Islet precursor cell (in vitro differentiated cells): ENCODE results near the gene SPRY4.
"Not testable (repeated sequence)": the region's sequence is repeated elsewhere in the genome, so short reads cannot be mapped to it uniquely, and the experiment has no call there.

Experiments used
- DNase-seq: peaks from one replicate; pipeline ENCODE4 v3.0.0-alpha.2; 2018

Gene SPRY4

GRCh38 chr5:142314109-142314508 lies 10.7 kb downstream of the SPRY4 start:
- DNase-seq: no peak

GRCh38 chr5:142313682-142314081 lies 11.1 kb downstream of the SPRY4 start:
- DNase-seq: no peak

GRCh38 chr5:142313275-142313674 lies 11.5 kb downstream of the SPRY4 start:
- DNase-seq: no peak

- DNase-seq: no peak
Measured at GRCh38 chr5:142312399-142312798, 12.4 kb downstream of the SPRY4 start.

GRCh38 chr5:142311725-142312124 lies 13.1 kb downstream of the SPRY4 start:
- DNase-seq: no peak

GRCh38 chr5:142310803-142311202 lies 14.0 kb downstream of the SPRY4 start:
- DNase-seq: no peak

- no peak for DNase-seq
Measured at GRCh38 chr5:142309747-142310318, 15.0 kb downstream of the SPRY4 start.

- DNase-seq: no peak
Measured at GRCh38 chr5:142308358-142308757, 16.5 kb downstream of the SPRY4 start.

GRCh38 chr5:142307146-142307890 lies 17.5 kb downstream of the SPRY4 start:
- DNase-seq: peak; percentile 72

- peak; percentile 88 for DNase-seq
Measured at GRCh38 chr5:142306077-142306502, 18.7 kb downstream of the SPRY4 start.

GRCh38 chr5:142305211-142305610 lies 19.6 kb downstream of the SPRY4 start:
- DNase-seq: no peak

GRCh38 chr5:142304013-142304701 lies 20.7 kb downstream of the SPRY4 start:
- no peak for DNase-seq

GRCh38 chr5:142303565-142303964 lies 21.3 kb downstream of the SPRY4 start:
- DNase-seq: no peak

- DNase-seq: no peak
Measured at GRCh38 chr5:142301540-142301939, 23.3 kb downstream of the SPRY4 start.

GRCh38 chr5:142300677-142301076 lies 24.1 kb downstream of the SPRY4 start:
- DNase-seq: no peak

- DNase-seq: no peak
Measured at GRCh38 chr5:142298789-142299188, 26.0 kb downstream of the SPRY4 start.

GRCh38 chr5:142297786-142298185 lies 27.0 kb downstream of the SPRY4 start:
- DNase-seq: not testable (repeated sequence)

- no peak for DNase-seq
Measured at GRCh38 chr5:142296914-142297417, 27.9 kb downstream of the SPRY4 start.

GRCh38 chr5:142295960-142296860 lies 28.6 kb downstream of the SPRY4 start:
- no peak for DNase-seq

- DNase-seq: peak; percentile 82
Measured at GRCh38 chr5:142295084-142295758, 29.6 kb downstream of the SPRY4 start.

GRCh38 chr5:142293486-142293885 lies 31.3 kb downstream of the SPRY4 start:
- DNase-seq: no peak

GRCh38 chr5:142292808-142293207 lies 32.0 kb downstream of the SPRY4 start:
- DNase-seq: no peak
